GM18498 (cell line): ENCODE measurements around the gene RIMS3.
"Not testable (repeated sequence)": the region's sequence is repeated elsewhere in the genome, so short reads cannot be mapped to it uniquely, and the experiment has no call there.

Experiments used
- ATAC-seq: cut with Tn5 transposase; IDR thresholded peaks from one replicate; pipeline ENCODE4 v1.9.1; 2021; ENCODE audit warnings: mild to moderate bottlenecking, moderate library complexity; ENCODE audit not compliant: unreplicated experiment

RIMS3 gene

DNA sequence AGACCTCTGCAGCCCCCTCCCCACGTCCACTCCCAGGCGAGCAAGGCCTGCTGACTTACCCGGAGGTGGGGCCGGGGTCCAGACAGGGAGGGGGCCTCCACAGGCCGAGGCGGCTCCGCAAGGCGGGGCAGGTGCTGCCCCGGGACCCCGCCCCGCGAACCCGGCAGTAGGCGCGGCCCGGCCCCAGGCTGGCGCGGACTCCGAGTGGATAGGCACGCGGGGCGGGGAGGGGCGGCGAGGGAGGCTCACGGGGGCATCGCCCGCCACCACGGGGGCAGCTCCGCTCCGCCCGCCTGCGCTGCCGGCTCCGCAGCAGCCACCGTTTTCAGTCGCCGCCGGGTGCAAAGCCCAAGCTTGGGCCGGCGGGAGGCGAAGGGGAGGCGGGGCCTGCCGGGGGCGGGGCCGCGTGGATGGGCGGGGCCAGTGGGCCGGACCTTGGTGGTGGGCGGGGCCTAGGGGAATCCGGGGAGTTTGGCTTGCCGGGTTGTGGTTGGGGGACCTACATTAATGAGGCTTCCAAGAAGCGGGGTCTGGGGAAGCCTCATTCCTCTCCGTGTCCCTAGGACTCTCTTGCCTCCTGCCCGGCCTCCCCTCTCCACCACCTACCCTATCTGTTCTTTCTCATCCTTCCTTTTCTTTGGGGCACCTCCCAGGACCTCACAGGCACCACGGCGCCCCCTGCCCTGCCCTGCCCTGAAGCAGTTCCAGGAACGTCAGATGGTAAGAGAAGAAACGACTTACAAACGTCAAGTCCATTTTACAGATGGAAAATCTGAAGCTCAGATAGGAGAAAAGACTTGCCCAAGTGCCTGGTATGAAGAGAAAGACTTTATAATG is at the start of gene RIMS3:
TSS of gene RIMS3 (minus strand) at position 348 of the 837 bp plus-strand sequence. CDS start 23,757 bp downstream, outside the sequence.
- ATAC-seq = peak; percentile 81

- no peak for ATAC-seq
Measured at GRCh38 chr1:40712997-40713396, 47.5 kb upstream of the RIMS3 start.

DNA sequence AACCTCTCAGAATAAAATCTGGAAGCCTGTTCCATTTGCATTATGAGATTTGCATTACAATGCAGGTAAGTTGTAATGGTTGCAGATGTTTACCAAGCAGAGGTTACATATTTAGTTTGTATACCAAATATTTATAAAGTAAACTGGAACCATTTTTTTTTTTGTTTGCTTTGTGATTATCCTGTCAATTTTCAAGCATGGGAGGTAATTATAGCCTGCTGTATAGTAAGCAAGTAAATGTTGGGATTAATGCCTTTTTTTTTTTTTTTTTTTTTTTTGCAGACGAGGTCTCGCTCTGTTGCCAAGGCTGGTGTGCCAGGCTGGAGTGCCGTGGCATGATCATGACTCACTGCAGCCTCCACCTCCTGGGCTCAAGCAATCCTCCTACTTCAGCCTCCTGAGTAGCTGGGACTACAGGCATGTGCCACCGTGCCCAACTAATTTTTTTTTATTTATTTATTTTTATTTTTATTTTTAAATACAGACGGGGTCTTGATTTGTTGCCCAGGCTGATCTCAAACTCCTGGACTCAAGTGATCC is 47.0 kb upstream of the RIMS3 start:
- ATAC-seq = no peak

GRCh38 chr1:40711465-40712404 is 46.3 kb upstream of the RIMS3 start:
- ATAC-seq = no peak

GRCh38 chr1:40710581-40711315 is 45.3 kb upstream of the RIMS3 start:
- ATAC-seq = no peak

- no peak for ATAC-seq
Measured at GRCh38 chr1:40709802-40710278, 44.4 kb upstream of the RIMS3 start.

GRCh38 chr1:40709100-40709801 is 43.8 kb upstream of the RIMS3 start:
- peak; percentile 92 for ATAC-seq

GRCh38 chr1:40708750-40709099 is 43.2 kb upstream of the RIMS3 start:
- peak; percentile 67 for ATAC-seq

- ATAC-seq = no peak
Measured at GRCh38 chr1:40706626-40707025, 41.1 kb upstream of the RIMS3 start.

GRCh38 chr1:40704817-40705733 is 39.6 kb upstream of the RIMS3 start:
- no peak for ATAC-seq

- no peak for ATAC-seq
Measured at GRCh38 chr1:40703316-40703715, 37.8 kb upstream of the RIMS3 start.

GRCh38 chr1:40702810-40703209 is 37.3 kb upstream of the RIMS3 start:
- not testable (repeated sequence) for ATAC-seq

- no peak for ATAC-seq
Measured at GRCh38 chr1:40701684-40702083, 36.2 kb upstream of the RIMS3 start.

DNA sequence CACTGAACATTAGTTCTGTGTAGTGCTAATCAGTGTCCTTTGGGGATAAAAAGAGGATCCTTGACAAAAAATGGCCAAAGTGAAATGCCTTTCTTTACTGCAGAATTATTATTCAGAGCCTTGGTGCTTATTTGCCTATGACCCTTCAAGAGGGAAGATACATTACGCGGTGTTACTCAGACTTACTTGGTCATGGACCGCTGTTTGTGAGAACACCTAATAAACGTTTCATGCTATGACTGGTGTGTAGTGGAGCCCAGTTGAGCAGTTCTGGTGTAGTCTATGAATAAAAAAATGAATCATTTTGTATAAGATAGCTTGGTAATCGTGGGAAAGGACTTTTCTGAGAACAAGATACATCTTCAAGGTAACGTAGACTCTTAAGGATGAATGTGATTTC is 34.3 kb upstream of the RIMS3 start:
- ATAC-seq = peak; percentile 76

DNA sequence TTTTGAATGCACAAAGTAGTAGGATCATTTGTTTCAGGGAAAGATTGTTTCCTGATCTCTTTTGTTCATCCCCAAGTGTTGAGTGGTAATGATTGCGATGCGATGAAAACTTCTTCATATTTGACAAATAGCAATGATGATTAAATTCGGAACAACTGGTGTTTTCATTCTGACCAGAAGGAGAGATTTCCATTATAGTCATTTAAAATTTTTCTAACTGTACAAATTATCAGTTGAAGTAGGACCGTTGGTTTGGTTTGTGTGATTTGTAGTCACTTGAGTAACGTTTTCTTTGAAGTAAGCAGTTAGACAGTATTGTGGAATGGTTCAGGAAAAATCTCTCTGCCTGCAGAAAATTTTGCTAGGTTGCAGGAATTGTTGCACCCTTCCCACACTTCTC is 32.0 kb upstream of the RIMS3 start:
- ATAC-seq = no peak

DNA sequence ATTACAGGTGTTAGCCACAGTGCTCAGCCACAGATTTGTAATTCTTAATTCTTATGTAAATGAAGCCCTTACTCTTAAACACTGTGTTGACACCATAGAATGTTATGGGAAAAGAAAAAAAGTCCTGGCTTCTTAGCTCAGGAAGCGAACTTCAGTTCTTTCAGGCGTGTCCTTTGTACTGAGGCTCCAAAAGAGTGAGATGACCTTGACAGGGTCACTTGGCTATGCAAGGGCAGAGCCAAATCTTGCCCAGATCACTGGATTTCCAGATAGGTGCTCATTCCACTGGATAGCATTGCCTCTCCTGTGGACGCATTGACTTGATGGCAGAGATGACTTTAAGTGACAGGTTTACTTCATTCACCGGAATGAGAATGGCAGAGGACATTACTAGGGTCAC is 30.8 kb upstream of the RIMS3 start:
- ATAC-seq = no peak

GRCh38 chr1:40694353-40694874 is 28.9 kb upstream of the RIMS3 start:
- ATAC-seq = no peak

- ATAC-seq = no peak
Measured at GRCh38 chr1:40693425-40693824, 27.9 kb upstream of the RIMS3 start.

GRCh38 chr1:40692429-40692895 is 27.0 kb upstream of the RIMS3 start:
- ATAC-seq = no peak
